Activated CD4-positive, CD25-positive, alpha-beta regulatory T cell (primary cell): Measurements from ENCODE around the gene PNLIPRP3.
"Not testable (repeated sequence)": the region's sequence is repeated elsewhere in the genome, so short reads cannot be mapped to it uniquely, and the experiment has no call there.

Experiments
- DNase-seq, 4 experiments: peaks; one replicate each; lab custom pipeline; 2025; lab: John Stamatoyannopoulos, UW

The PNLIPRP3 gene

DNA sequence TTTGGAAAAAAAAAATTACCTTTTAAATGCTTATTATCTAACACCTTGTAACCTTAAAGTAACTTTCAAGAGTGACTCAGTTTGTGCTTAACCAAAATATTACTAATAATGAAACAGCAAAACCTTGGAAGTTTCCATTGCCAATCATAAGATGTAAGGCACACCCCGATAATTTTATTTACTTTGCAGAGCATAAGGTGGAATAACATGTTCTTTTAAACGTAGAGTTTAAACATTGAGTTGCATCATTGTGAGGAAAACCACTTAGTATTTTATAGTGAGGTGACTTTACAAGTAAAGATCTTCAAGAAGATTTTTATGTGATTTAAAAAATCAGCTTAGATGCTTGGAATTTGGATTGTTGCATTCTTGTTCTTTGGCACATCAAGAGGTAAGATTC is at the start of gene PNLIPRP3:
TSS of gene PNLIPRP3 (plus strand) at position 177 of the 400 bp plus-strand sequence. CDS start at position 343, 166 bp downstream.
- DNase-seq, result no peak

DNA sequence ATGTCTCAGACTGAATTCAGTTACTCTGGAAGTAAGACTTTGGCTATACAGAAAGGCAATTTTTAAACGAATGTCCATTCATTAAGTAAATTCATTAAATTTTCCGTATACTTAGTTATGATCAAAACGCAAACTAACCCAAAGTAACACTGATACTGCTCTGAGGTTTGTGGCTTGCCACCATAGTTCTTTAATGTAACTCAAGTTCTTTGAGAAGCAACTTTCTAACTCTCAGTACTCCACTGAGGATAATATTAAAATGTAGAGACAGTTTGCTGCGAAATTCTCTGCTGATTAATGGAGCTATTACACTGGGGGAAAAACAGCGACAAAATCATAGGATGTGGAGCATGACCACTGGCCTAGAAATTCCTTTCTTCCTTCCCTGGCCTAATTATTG is 45.4 kb upstream of the PNLIPRP3 start:
- DNase-seq, result no peak

DNA sequence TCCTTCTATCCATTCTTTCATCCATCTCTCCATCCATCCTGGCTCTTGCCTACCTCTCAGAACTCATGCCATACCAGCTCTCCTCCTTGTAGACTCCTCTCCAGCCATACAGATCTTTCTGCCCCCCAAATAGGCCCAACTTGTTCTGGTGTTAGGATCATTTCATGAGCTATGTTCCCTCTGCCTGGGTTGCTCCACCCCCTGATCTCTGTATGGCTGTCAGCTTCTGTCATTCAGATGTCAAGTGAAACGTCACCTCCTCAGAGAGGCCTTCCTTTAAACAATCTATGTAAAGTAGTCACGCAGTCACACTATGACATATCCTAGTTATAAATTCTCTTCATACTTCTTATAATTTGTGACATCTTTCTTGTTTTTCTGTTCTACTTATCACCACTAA is 42.3 kb upstream of the PNLIPRP3 start:
- DNase-seq, result no peak

DNA sequence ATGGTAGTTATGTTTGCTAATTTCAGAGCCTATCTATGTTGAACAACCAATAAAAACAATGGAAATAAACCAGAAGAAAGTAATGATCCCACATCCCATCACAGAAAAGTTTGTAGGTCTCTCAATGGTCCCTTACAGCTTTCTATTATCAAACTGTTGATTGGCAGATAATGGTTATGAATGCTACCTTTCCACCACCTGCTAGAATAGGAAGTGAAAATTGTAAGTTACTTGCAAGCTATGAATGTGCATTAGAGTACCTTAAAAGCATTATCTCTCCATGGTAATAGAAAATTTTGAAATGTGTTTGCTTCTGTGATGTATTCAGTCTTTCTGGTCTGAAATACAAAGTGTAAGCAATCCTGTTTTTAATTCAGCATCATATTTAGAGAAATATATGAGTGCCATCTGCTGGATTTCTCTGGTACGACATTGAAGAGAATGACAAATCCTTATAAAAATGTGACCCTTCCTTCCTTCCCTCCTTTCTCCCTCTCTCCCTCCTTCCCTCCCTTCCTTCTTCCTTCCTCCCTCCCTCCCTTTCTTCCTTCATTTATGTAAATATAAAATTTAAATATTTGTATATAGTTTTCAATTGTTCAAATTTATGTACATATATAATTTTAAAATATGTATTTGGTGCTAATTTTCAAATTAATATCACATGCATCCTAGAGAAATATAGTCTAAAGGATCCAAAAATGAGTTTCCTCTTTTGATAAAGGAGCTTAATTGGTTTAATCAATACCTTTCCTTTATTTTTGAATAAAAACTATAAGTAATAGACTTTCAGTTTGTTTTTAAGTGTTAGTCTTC is 41.4 kb upstream of the PNLIPRP3 start:
- DNase-seq, result no peak

- not testable (repeated sequence) for DNase-seq
These were observed 34.3 kb upstream of the PNLIPRP3 start for GRCh38 chr10:116393246-116393831.

GRCh38 chr10:116395223-116395985 is 32.2 kb upstream of the PNLIPRP3 start:
- no peak for DNase-seq

GRCh38 chr10:116398224-116398623 is 29.4 kb upstream of the PNLIPRP3 start:
- no peak for DNase-seq

- DNase-seq, result no peak
These were observed 24.8 kb upstream of the PNLIPRP3 start for GRCh38 chr10:116402858-116403257.

DNA sequence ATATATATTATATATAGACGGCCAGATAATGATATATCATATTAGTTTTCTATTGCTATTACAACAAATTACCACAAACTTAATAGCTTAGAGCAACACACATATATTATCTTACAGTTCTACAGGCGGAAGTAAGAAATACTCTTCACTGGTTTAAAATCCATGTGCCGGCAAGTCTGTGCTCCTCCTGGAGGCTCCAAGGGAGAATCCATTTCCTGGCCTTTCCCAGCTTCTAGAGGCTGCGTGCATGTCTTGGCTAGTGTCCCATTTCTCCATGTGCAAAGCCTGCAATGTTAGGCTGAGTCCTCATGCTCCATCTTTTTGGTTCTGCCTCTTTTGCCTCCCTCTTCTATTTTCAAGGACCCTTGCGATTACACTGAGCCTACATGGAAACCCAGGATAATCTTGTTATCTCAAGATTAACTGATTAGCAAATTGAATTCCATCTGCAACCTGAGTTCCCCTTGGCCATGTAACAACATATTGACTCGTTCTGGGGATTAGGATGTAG is 23.9 kb upstream of the PNLIPRP3 start:
- no peak for DNase-seq

GRCh38 chr10:116408719-116409118 is 18.9 kb upstream of the PNLIPRP3 start:
- DNase-seq, result no peak

GRCh38 chr10:116410351-116410750 is 17.3 kb upstream of the PNLIPRP3 start:
- no peak for DNase-seq

DNA sequence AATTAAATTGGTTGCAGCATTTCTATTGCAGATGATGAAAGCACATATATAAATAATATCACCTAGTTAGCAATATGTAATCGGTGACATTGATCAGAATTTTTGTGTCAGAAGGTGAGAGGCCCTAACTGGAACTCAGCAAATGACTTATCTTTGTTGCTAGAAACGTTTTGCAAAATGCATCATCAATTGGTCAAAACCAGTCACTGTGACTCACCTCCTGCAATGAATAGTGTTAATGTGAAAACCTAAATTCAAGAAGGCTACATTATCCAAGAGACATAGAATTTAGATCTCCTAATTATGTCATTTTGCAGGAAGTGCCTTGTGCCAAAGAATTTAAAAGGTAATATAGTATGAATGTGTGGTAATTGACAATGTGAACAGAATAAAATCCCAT is 9.8 kb upstream of the PNLIPRP3 start:
- DNase-seq, result no peak

- no peak for DNase-seq
These were observed 9.3 kb upstream of the PNLIPRP3 start for GRCh38 chr10:116418389-116418788.

GRCh38 chr10:116421815-116422214 is 5.8 kb upstream of the PNLIPRP3 start:
- no peak for DNase-seq

DNA sequence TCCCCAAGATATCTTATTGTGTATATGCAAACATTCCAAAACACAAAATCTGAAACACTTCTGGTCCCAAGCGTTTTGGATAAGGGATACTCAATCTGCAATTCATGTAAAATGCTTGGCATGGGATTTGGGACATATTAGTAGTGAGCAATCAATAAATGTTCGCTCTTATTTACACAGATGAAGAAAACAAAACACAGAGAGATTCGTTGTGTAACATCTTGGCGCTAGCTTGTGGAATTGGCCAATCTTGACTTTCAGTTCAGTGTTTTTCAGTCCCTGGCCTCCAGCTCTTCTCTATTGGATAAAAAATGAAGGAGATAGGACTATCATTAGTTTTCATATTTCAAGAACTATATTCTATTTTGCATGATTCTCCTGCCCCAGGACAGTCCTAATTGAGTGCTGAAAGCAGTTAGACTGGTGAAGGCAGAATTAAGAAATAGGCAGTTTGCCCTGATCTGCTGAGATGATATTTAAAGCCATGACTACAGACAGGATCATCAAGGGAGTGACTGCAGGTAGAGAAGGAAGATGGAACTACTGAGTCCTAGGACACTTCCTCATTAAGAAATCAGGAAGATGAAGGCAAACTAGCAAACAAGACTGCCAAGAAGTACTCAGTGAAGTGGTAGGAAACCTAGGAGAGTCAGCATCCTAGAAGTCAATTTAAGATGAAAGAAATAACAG is 1.8 kb downstream of the PNLIPRP3 start:
- no peak for DNase-seq

DNA sequence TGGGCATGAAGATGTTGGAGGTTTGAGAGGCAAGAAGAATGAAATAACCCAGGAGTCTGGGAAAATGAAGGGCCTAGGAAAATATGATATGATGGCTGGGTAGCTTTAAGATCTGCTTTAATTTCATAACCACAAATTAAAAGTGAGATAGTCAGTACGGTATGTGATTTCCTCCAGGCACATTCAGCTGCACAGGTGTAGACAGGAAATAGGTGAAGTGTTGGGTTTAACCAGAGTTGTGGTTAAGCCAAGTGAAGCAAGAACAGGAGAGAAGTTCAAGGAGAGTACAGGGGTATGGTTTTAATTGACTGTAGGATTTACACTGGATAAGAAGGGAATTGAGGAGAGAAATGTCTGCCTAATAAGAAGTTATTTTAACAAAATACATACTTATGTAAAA is 2.6 kb downstream of the PNLIPRP3 start:
- DNase-seq, result no peak

- DNase-seq, result no peak
These were observed 4.0 kb downstream of the PNLIPRP3 start for GRCh38 chr10:116431598-116431997.

GRCh38 chr10:116437076-116437692 is 9.5 kb downstream of the PNLIPRP3 start:
- DNase-seq, result no peak

DNA sequence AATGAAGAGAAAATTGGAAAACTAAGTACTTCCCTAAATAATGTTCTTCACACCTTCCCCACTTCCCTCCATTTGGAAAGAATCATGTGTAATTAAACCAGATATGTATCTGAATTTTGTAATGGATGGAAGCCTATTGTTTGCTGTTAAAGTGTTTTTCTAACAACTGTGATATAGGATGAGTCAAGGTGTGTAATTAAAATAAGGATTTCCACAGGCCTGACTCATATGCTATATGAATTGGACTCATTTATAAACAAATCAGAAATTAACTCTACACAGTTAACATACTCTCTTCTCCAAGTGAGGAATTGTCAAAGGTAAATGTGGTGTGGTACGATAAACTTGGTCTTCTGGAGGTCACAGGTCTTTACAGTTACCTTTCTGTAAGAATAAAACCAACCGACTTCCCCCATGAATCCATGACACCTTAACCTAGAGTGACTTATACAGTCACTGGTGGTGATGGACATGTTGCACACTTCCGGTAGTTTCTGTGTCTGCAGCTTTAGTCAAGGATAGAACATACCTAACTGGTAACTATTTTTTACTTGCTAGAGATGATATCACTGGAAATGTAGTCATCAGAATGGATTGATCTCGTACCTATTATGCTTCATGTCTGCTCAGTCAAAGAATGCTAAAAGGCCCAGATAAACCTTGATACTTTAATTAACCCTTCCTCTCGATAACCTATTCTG is 12.8 kb downstream of the PNLIPRP3 start:
- DNase-seq, result no peak

- no peak for DNase-seq
These were observed 17.0 kb downstream of the PNLIPRP3 start for GRCh38 chr10:116444527-116445142.

GRCh38 chr10:116450861-116451260 is 23.2 kb downstream of the PNLIPRP3 start:
- no peak for DNase-seq
